ENCODE measurements around the gene CNGA1.

The CNGA1 gene

DNA sequence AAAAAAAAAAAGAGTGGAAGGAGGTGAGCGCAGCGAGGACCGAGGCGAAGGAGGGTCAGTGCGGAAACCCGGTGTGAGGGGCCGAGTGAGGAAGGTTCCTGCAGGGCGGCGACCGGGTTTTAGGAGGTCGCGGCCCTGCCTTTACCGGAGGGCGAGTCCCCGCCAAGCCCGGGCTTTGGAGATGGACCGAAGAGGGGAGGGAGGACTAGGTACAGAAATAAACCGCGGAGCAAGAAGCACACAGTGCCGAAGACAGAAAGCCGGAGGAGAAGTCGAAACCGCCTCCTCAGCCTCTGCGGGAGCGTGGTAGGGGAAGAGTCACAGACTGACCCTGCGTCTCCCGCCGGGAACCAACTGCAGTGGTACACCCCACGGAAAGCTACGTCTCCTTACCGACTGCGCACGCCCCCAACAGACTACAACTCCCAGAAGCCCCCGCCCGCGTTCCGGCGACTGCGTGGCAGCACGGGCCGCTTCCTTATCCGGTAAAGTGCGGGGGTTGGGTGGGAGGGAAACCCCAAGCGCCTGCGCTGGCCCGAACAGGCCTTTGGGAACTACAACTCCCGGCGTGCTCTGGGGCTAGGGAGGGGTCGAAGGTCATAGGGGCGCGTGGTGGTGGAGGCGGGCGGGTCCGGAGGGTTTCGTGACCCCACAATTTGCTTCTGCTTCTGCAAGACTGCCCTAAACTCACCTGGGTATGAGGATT, 102.1 kb downstream of the CNGA1 start, which contains the start of gene NFXL1:
Gene NFXL1, minus strand, starts transcription at position 364 of the 706 bp plus-strand sequence. CDS start 380 bp downstream, outside the sequence.
- peak; percentile 83 for DNase-seq (ENCODE audit: insufficient read length, low spot score)
- no peak for FAIRE-seq

GRCh38 chr4:47913861-47914219, 102.6 kb downstream of the CNGA1 start:
- no peak for FAIRE-seq

GRCh38 chr4:47913330-47913729, 103.2 kb downstream of the CNGA1 start:
- FAIRE-seq, result peak; percentile 23
- DNase-seq (ENCODE audit: insufficient read length, low spot score), result no peak

More at GRCh38 chr4:47913861-47914219, 102.6 kb downstream of the CNGA1 start:
- DNase-seq (ENCODE audit: insufficient read length, low spot score), result peak; percentile 2

DNA sequence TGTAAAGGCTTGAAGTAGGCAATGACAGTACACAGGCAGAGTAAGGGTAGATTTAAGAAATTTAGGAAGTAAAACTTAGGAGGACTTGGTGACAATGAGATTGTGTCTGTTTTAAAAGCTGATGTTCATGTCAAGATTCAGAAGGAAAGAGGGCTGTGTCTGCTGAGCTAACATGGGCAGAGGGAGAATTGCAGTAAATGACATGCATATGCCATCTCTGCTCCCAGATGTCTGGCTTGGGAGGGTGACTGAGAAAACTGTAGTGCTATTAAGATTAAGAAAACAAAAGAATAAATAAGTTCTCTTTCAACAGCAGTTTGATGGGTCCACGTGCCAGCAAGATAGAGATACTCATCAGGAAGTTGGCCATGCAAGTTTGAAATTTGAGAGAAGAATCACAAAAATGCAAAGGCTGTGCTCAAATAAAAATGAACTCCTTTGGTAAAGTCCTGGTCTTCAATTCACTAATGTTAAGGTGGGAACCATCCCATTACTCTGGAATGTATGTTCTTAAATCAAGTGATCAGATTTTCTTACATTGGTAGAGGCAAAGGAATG, 109.3 kb downstream of the CNGA1 start:
- DNase-seq (ENCODE audit: insufficient read length, low spot score) (no peak), FAIRE-seq (no peak)

DNA sequence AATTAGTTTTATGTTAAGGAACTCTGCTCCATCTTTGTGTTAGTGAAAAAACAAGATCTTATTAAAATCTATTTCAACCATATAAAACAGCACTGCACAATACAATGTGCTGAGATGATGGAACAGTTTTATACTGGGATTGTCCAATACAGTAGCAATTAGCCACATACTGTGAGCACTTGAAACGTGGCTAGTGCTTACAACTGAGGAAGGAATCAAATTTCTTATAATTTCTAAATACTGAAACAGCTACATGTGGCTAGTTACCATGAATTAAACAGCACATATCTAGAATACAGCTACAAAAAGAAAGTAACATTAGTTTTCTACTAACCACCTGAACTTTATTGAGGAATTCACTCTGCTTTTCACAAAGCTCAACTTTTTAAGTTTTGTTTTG, 116.8 kb downstream of the CNGA1 start:
- FAIRE-seq (no peak), DNase-seq (ENCODE audit: insufficient read length, low spot score) (no peak)

- DNase-seq (ENCODE audit: insufficient read length, low spot score) (no peak), FAIRE-seq (no peak)
Measured at GRCh38 chr4:47891928-47892327, 124.6 kb downstream of the CNGA1 start.
